ENCODE measurements around the gene SLC25A33. TPM values are rescaled to one million over a fixed set of nuclear protein-coding genes. Genes with fewer than 3 reads are reported as not detected.

Gene SLC25A33
- total RNA-seq, 1 experiment from 2014 or later, result 14.1 TPM

DNA sequence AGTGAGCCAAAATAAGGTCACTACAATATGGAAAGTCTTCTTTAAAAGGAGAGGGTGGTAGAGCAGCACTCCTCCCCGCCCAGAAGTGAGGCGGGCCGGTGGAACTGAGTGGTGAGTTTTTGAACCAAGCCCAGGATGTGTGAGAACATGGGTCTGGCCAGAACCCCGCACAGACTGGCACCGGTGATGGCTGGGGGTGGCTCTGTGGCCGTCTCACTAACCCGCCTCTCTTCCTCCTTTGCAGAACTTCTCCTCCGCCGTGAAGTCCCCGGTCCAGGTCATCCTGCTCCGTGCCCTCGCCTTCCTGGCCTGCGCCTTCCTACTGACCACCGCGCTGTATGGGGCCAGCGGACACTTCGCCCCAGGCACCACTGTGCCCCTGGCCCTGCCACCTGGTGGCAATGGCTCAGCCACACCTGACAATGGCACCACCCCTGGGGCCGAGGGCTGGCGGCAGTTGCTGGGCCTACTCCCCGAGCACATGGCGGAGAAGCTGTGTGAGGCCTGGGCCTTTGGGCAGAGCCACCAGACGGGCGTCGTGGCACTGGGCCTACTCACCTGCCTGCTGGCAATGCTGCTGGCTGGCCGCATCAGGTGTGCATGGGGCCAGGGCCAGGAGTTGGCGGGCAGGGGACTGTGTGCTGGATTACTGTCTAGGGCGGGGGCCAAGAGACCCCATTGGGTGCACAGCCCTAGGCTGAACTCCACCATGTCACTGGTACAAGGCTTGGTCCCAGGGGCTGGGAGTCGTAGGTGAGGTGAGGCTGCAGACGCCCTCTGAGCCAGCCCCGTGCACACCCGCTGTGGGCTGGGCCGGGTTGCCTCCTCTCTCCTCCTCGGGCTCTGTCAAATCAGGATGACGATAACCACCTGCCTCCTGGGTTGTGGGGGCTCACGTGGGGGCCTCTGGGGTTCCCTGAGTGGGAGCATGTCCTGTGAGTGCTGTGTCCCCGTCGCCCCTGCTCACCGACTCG, 61.9 kb downstream of the SLC25A33 start:
- POLR2A ChIA-PET (ENCODE audit: low non-redundant PET), result no interaction called here
- Histone ChIP-seq H3K9me3 (ENCODE audit: low read depth, low read length, poor library complexity, severe bottlenecking) (no peaks in the 10 kb centered on the region), H3K27ac (ENCODE audit: low read depth, low read length, poor library complexity, severe bottlenecking) (no peak overlapping the region), H3K4me1 (ENCODE audit: insufficient read depth, low read length, poor library complexity, severe bottlenecking) (peaks cover 1% of the 10 kb centered on the region), H3K36me3 (ENCODE audit: insufficient read depth, low read length, poor library complexity, severe bottlenecking) (peaks cover 59% of the 10 kb centered on the region), H3K4me3 (ENCODE audit: low read depth, low read length, poor library complexity, severe bottlenecking) (no peak overlapping the region), H3K27me3 (replicated peaks; ENCODE audit: insufficient read depth, low read depth, low read length, poor library complexity) (no peaks in the 10 kb centered on the region)
- no TSS peak for BruUV-seq (replicated peaks)
- intact Hi-C loops (cut with micrococcal nuclease; ENCODE audit: unreplicated experiment), result no loop called here
- TF ChIP-seq EZH2 (IDR thresholded peaks at IDR 0.05; ENCODE audit: borderline replicate concordance, low read depth, low read length, poor library complexity, severe bottlenecking), result no peak
- TF ChIP-seq, protein P1, sequence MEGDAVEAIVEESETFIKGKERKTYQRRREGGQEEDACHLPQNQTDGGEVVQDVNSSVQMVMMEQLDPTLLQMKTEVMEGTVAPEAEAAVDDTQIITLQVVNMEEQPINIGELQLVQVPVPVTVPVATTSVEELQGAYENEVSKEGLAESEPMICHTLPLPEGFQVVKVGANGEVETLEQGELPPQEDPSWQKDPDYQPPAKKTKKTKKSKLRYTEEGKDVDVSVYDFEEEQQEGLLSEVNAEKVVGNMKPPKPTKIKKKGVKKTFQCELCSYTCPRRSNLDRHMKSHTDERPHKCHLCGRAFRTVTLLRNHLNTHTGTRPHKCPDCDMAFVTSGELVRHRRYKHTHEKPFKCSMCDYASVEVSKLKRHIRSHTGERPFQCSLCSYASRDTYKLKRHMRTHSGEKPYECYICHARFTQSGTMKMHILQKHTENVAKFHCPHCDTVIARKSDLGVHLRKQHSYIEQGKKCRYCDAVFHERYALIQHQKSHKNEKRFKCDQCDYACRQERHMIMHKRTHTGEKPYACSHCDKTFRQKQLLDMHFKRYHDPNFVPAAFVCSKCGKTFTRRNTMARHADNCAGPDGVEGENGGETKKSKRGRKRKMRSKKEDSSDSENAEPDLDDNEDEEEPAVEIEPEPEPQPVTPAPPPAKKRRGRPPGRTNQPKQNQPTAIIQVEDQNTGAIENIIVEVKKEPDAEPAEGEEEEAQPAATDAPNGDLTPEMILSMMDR (conservative IDR thresholded peaks at IDR 0.05; ENCODE audit: low read depth, low read length), result no peak
- CTCF ChIA-PET, result no interaction called here
- DNase-seq (ENCODE audit: low spot score), result no peak

DNA sequence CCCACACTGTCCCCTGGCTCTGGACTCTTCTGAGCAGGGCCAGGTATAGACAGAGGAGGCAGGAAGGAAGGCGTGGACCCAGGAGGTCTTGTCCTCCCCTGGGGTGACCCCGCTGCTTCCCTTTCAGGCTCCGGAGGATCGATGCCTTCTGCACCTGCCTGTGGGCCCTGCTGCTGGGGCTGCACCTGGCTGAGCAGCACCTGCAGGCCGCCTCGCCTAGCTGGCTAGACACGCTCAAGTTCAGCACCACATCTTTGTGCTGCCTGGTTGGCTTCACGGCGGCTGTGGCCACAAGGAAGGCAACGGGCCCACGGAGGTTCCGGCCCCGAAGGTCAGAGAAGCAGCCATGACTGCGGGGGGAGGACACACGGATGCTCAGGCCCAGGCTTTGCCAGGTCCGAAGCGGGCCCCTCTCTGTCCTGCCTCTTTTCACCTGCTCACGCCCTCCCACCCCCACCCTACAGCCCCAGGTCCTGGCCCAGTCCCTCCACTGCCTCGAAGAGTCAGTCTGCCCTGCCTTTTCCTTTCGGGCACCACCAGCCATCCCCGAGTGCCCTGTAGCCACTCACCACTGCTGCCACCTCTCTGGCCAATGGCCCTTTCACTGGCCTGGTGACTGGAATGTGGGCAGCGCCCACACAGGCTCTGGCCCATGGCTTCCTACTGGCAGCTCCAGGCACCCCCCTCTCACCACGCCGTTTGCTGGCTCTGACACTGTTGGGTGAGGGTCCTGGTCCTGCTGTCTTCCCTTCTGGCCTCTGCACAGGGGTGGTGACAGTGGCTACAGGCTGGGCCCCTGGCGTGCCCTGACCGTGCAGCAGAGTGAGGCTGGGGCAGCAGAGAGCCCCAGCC, 62.9 kb downstream of the SLC25A33 start:
- intact Hi-C loops (cut with micrococcal nuclease; ENCODE audit: unreplicated experiment), result no loop called here
- Histone ChIP-seq H3K27me3 (replicated peaks; ENCODE audit: insufficient read depth, low read depth, low read length, poor library complexity) (no peaks in the 10 kb centered on the region), H3K4me3 (ENCODE audit: low read depth, low read length, poor library complexity, severe bottlenecking) (no peak overlapping the region), H3K36me3 (ENCODE audit: insufficient read depth, low read length, poor library complexity, severe bottlenecking) (peaks cover 55% of the 10 kb centered on the region), H3K9me3 (ENCODE audit: low read depth, low read length, poor library complexity, severe bottlenecking) (no peaks in the 10 kb centered on the region), H3K4me1 (ENCODE audit: insufficient read depth, low read length, poor library complexity, severe bottlenecking) (no peaks in the 10 kb centered on the region), H3K27ac (ENCODE audit: low read depth, low read length, poor library complexity, severe bottlenecking) (no peak overlapping the region)
- ChIA-PET POLR2A (ENCODE audit: low non-redundant PET) (no interaction called here), CTCF (no interaction called here)
- TF ChIP-seq, protein P1 (conservative IDR thresholded peaks at IDR 0.05; ENCODE audit: low read depth, low read length), result no peak
- TF ChIP-seq EZH2 (IDR thresholded peaks at IDR 0.05; ENCODE audit: borderline replicate concordance, low read depth, low read length, poor library complexity, severe bottlenecking), result no peak
- no TSS peak for BruUV-seq (replicated peaks)
- DNase-seq (ENCODE audit: low spot score), result no peak

DNA sequence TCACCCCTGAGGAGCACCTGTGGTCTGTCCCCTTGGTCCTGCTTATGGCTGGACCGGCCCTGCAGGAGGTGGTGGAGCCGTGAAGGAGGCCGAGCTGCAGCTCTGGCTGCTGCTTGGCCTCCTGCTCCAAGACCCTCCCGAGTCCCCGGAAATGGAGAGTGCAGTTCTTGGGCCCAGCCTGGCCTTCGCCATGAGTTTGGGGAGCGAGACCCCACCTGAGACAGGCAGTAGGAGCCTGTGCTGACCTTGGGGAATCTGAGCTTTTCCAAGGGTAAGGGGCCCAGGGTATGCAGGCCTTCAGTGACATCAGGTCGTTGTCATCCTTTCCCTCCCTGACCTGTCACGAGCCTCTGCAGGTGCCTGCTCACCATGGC, 63.5 kb downstream of the SLC25A33 start:
- no peaks in the 10 kb centered on the region for H3K27me3 ChIP-seq (replicated peaks; ENCODE audit: insufficient read depth, low read depth, low read length, poor library complexity)
- H3K4me3 ChIP-seq (ENCODE audit: low read depth, low read length, poor library complexity, severe bottlenecking), result no peak overlapping the region
- H3K4me1 ChIP-seq (ENCODE audit: insufficient read depth, low read length, poor library complexity, severe bottlenecking), result no peaks in the 10 kb centered on the region
- H3K9me3 ChIP-seq (ENCODE audit: low read depth, low read length, poor library complexity, severe bottlenecking), result no peaks in the 10 kb centered on the region
- DNase-seq (ENCODE audit: low spot score), result no peak
- no peak overlapping the region for H3K27ac ChIP-seq (ENCODE audit: low read depth, low read length, poor library complexity, severe bottlenecking)
- ChIA-PET POLR2A (ENCODE audit: low non-redundant PET) (no interaction called here), CTCF (no interaction called here)
- peaks cover 56% of the 10 kb centered on the region for H3K36me3 ChIP-seq (ENCODE audit: insufficient read depth, low read length, poor library complexity, severe bottlenecking)
- TF ChIP-seq EZH2 (IDR thresholded peaks at IDR 0.05; ENCODE audit: borderline replicate concordance, low read depth, low read length, poor library complexity, severe bottlenecking), result no peak
- TF ChIP-seq, protein P1 (conservative IDR thresholded peaks at IDR 0.05; ENCODE audit: low read depth, low read length), result no peak
- intact Hi-C loops (cut with micrococcal nuclease; ENCODE audit: unreplicated experiment), result no loop called here
- BruUV-seq (replicated peaks), result no TSS peak

All from A673 (cell line).